GM10847 (cell line): ENCODE data around the gene DUS2.

ENCODE experiments used
- POLR2A ChIP-seq: IDR thresholded peaks from 2 replicates; pipeline ENCODE4 v1.6.1; 2011; ENCODE audit not compliant: insufficient read length; ENCODE audit errors: extremely low read depth

Gene DUS2

GRCh38 chr16:68028996-68029395 is 5.9 kb downstream of the DUS2 start:
- TF ChIP-seq POLR2A: no peak

- TF ChIP-seq POLR2A: no peak
These were observed 8.9 kb downstream of the DUS2 start for GRCh38 chr16:68031951-68032350.

- no peak for TF ChIP-seq POLR2A
These were observed 10.0 kb downstream of the DUS2 start for GRCh38 chr16:68033101-68033500.

- TF ChIP-seq POLR2A: no peak
These were observed 12.1 kb downstream of the DUS2 start for GRCh38 chr16:68035227-68035626.

- TF ChIP-seq POLR2A: no peak
These were observed 14.9 kb downstream of the DUS2 start for GRCh38 chr16:68037841-68038597.

GRCh38 chr16:68040506-68041288 is 17.6 kb downstream of the DUS2 start:
- no peak for TF ChIP-seq POLR2A

GRCh38 chr16:68041783-68042182 is 18.7 kb downstream of the DUS2 start:
- TF ChIP-seq POLR2A: no peak

GRCh38 chr16:68046106-68046505 is 23.0 kb downstream of the DUS2 start:
- TF ChIP-seq POLR2A: no peak

- no peak for TF ChIP-seq POLR2A
These were observed 24.9 kb downstream of the DUS2 start for GRCh38 chr16:68047987-68048386.

- no peak for TF ChIP-seq POLR2A
These were observed 26.4 kb downstream of the DUS2 start for GRCh38 chr16:68049449-68049848.

GRCh38 chr16:68055395-68055794 is 32.3 kb downstream of the DUS2 start:
- TF ChIP-seq POLR2A: no peak

GRCh38 chr16:68059804-68060203 is 36.7 kb downstream of the DUS2 start:
- no peak for TF ChIP-seq POLR2A

GRCh38 chr16:68061396-68061795 is 38.3 kb downstream of the DUS2 start:
- TF ChIP-seq POLR2A: no peak

- TF ChIP-seq POLR2A: no peak
These were observed 39.9 kb downstream of the DUS2 start for GRCh38 chr16:68062910-68063393.

- TF ChIP-seq POLR2A: no peak
These were observed 41.8 kb downstream of the DUS2 start for GRCh38 chr16:68064791-68065365.

- no peak for TF ChIP-seq POLR2A
These were observed 42.7 kb downstream of the DUS2 start for GRCh38 chr16:68065716-68066305.

GRCh38 chr16:68066763-68067162 is 43.7 kb downstream of the DUS2 start:
- no peak for TF ChIP-seq POLR2A
